Measurements from ENCODE around the gene SNAI1.

GRCh38 chr20:50004229-50004628, 21.4 kb downstream of the SNAI1 start:
- TF ChIP-seq CTCF (IDR thresholded peaks at IDR 0.05) (no peak), POLR2A (IDR thresholded peaks at IDR 0.05) (no peak)
